Activated T-cell treated with anti-CD3 and anti-CD28 coated beads, Interleukin-2, amount 50 U/mL, for 24 hours (primary cell): ENCODE measurements around the gene IGFL3.
"Not testable (repeated sequence)": the region's sequence is repeated elsewhere in the genome, so short reads cannot be mapped to it uniquely, and the experiment has no call there.

Experiments
- DNase-seq: peaks from one replicate; pipeline ENCODE4 v3.0.0-alpha.2; 2020
- H3K27ac Mint-ChIP-seq: 2 replicates; pipeline ENCODE4 v1.8.0; 2020; ENCODE audit warnings: mild to moderate bottlenecking, mixed read lengths
- H3K27me3 Mint-ChIP-seq: 2 replicates; pipeline ENCODE4 v1.8.0; 2020; ENCODE audit warnings: mixed read lengths
- H3K36me3 Mint-ChIP-seq: 2 replicates; pipeline ENCODE4 v1.8.0; 2020; ENCODE audit warnings: low read depth, mixed read lengths
- H3K4me1 Mint-ChIP-seq: 2 replicates; pipeline ENCODE4 v1.8.0; 2020; ENCODE audit warnings: low read depth, mixed read lengths
- H3K4me3 Mint-ChIP-seq: 2 replicates; pipeline ENCODE4 v1.8.0; 2020; ENCODE audit warnings: mild to moderate bottlenecking, moderate library complexity, mixed read lengths
- H3K9me3 Mint-ChIP-seq: 2 replicates; pipeline ENCODE4 v1.8.0; 2020; ENCODE audit warnings: mixed read lengths

IGFL3 gene

DNA sequence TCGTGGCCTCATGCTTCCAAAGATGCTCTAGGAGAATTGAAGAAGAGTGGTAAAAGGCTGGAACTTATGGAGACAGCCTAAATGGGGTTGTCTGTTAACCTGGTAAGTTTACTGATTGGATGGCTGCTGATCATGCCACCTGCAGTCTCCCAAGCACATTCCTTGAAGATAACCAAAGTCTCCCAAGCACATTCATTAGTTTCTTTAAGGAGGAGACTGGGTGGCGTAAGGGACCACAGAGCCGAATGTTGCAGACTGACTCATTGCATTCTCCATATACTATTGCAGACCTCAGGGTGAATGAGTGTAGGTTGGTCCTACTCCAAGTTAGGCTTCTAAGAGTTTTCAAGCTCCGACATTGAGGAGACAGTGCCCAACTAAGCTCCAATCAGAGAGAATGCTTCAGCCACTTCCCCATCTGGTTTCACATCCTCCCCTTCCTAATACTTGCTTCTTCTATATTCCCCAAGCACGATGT lies at the start of gene IGFL3:
Gene IGFL3 (minus strand): TSS at position 51 of the 478 bp plus-strand sequence. CDS start 39 bp downstream, at position 12.
- H3K4me1 Mint-ChIP-seq, result no peaks in the 10 kb centered on the region
- no peak within 1 kb of the TSS for H3K27ac Mint-ChIP-seq
- H3K4me3 Mint-ChIP-seq, result no peak within 1 kb of the TSS
- no peaks in the 10 kb centered on the region for H3K9me3 Mint-ChIP-seq
- peaks cover 68% of the 10 kb centered on the region for H3K27me3 Mint-ChIP-seq
- no peak for DNase-seq
- H3K36me3 Mint-ChIP-seq, result no peaks in the 10 kb centered on the region

DNA sequence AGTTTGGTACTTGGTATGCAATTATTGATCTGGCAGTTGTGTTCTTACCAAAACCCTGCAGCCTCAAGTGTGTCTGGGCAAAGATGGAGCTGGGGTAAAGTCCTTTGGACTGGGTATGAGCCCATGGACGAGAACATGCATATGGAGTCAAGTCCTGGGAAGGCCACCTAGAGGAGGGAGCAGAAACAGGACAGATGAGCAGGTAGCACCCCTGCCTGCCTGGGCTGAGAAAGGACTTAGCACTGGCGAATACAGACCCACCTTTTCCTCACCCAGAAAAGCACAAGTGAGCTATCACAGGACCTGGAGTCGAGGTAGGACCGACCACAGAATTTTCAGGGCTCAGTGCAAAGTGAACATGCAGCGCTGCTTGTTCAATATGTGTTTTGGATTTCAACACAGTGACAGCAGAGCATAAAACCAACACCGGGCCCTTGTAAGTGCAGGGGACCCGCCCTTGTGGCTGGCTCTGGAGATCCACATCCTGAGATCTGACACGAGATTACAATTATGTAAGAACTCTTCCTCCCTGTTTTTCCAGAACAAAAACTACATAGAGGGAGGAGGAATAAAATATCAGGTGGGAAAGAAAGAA lies 49.5 kb upstream of the IGFL3 start:
- peaks cover 2% of the 10 kb centered on the region for H3K4me1 Mint-ChIP-seq
- peaks cover 9% of the 10 kb centered on the region for H3K9me3 Mint-ChIP-seq
- H3K4me3 Mint-ChIP-seq, result no peak overlapping the region
- H3K27me3 Mint-ChIP-seq, result peaks cover 77% of the 10 kb centered on the region
- H3K36me3 Mint-ChIP-seq, result no peaks in the 10 kb centered on the region
- H3K27ac Mint-ChIP-seq, result no peak overlapping the region
- DNase-seq, result no peak

DNA sequence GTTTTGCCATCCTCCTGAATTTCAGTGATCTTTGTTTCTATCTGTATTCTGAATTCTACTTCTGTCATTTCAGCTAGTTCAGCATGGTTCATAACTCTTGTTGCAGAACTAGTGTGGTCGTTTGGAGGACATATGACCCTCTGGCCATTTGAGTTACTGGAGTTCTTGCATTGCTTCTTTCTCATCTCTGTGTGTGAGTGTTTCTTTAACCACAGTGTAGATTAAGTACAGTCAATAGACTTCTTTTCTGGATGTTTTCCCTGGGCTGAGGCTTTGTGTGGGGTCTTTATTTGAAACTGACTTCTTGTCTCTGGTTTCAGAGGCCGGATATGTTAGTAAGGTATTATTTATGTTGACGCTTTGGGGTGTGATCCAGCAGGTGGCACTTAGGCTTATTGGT lies 38.2 kb upstream of the IGFL3 start:
- Mint-ChIP-seq H3K27me3 (peaks cover 88% of the 10 kb centered on the region), H3K4me3 (no peak overlapping the region), H3K36me3 (no peaks in the 10 kb centered on the region), H3K27ac (no peak overlapping the region), H3K9me3 (peaks cover 17% of the 10 kb centered on the region), H3K4me1 (no peaks in the 10 kb centered on the region)
- DNase-seq, result no peak

DNA sequence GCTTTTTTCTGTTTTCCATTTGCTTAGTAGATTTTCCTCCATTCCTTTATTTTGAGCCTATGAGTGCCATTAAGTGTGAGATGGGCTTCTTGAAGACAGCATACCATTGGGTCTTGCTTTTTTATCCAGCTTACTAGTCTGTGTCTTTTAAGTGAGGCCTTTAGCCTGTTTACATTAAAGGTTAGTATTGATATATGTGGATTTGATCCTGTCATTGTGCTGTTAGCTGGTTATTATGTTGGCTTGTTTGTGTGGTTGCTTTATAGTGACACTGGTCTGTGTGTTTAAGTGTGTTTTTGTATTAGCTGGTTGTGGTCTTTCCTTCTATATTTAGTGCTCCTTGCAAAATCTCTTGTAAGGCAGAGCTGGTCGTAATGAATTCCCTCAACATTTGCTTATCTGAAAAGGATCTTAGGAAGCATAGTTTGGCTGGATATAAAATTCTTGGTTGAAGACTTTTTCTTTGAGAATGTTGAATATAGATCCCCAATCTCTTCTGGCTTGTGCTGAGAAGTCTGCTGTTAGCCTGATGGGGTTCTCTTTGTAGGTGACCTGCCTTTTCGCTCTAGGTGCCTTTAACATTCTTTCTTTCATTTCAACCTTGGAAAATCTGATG lies 37.3 kb upstream of the IGFL3 start:
- H3K36me3 Mint-ChIP-seq, DNase-seq, H3K4me3 Mint-ChIP-seq, H3K4me1 Mint-ChIP-seq, H3K27ac Mint-ChIP-seq: not testable (repeated sequence)
- Mint-ChIP-seq H3K9me3 (peaks cover 17% of the 10 kb centered on the region), H3K27me3 (peaks cover 88% of the 10 kb centered on the region)

DNA sequence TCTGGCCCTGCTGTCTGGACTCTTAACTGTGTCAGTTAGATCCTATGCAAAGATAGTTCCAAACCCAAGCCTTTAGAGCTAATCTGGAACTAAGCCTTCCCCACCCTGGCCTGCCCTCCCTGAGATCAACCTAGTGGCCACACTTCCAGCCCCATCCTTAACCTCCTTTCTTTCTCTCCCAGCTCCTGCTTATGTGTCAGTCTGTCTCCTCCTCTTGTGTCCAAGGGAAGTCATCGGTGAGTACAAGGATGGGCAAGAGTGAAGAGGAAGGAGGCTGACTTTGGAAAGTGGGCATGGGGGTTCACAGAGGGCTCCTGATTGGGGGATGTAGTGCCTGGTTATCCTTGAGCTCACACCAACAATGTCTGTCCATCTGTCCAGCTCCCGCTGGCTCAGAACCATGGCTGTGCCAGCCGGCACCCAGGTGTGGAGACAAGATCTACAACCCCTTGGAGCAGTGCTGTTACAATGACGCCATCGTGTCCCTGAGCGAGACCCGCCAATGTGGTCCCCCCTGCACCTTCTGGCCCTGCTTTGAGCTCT lies 35.8 kb upstream of the IGFL3 start:
- Mint-ChIP-seq H3K36me3 (no peaks in the 10 kb centered on the region), H3K4me1 (no peaks in the 10 kb centered on the region), H3K27me3 (peaks cover 83% of the 10 kb centered on the region), H3K27ac (no peak overlapping the region), H3K4me3 (no peak overlapping the region), H3K9me3 (peaks cover 17% of the 10 kb centered on the region)
- no peak for DNase-seq

DNA sequence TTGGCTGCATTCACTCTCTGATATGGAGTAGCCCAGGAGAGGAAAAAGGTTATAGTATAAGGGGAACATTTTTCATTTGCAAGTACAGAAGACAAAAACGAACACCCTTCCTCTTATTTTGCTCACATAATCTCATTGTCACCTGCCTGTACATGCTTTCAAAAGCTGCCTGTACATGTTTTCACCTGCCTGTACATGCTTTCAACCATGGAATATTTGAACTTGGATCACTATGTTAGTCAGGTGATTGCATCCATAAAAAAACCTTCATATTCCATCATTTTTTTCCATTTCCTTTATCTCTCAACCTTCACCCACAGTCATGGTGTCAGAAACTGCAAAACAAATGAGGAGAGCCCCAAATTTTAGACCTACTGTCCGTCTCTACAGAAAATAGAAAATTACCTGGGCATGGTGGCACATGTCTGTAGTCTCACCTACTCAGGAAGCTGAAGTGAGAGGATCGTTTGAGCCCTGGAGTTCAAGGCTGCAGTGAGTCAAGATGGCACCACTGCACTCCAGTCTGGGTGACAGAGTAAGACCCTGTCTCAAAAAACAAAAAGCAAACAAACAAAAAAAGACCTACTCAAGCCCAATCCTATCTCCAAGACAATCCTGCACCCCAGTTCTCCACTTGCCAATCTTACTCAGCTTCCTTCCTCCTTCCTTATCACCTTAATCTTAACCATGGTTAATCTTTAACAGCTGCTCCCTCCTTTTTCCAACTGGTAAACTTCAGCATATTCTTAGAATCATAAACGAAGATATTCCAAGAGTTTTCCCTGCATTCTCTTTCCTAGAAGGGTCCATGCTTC lies 35.1 kb upstream of the IGFL3 start:
- Mint-ChIP-seq H3K4me1 (no peaks in the 10 kb centered on the region), H3K9me3 (peaks cover 17% of the 10 kb centered on the region), H3K36me3 (no peaks in the 10 kb centered on the region), H3K27me3 (peaks cover 82% of the 10 kb centered on the region), H3K27ac (no peak overlapping the region), H3K4me3 (no peak overlapping the region)
- DNase-seq, result no peak

DNA sequence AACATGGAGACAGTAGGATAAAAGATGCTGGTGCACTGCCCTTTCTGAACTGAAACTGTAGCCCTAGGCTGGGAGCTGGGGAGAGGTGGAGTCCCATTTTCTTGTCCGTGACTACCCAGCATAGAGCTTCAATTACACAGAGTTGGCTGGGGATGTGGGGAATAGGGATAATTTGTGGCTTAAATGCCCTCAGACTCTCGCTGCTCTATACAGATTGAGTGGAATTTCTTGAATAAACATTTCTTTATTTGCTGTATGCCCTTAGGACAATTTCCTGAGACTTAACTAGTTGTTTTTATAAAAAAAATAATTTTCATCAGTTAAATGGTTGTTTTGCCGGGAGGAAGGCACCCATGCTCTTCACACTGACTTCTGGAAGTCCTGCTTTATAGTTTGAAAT lies 30.7 kb upstream of the IGFL3 start:
- Mint-ChIP-seq H3K4me1 (no peaks in the 10 kb centered on the region), H3K4me3 (no peak overlapping the region), H3K9me3 (no peaks in the 10 kb centered on the region), H3K27me3 (peaks cover 80% of the 10 kb centered on the region), H3K27ac (no peak overlapping the region), H3K36me3 (no peaks in the 10 kb centered on the region)
- no peak for DNase-seq

DNA sequence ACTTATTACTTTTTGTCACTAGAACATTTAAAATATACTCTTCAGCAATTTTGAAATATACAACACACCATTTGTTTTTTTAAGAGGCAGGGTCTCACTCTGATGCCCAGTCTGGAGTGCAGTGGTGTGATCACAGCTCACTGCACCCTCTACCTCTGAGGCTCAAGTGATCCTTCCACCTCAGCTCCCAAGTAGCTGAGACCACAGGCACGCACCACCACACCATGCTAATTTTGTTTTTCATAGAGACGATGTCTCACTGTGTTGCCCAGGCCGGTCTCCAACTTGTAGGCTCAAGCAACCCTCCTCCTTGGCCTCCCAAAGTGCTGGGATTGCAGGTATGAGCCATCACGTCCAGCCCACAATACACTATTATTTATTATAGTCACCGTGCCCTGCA lies 26.1 kb upstream of the IGFL3 start:
- H3K36me3 Mint-ChIP-seq, result no peaks in the 10 kb centered on the region
- H3K27me3 Mint-ChIP-seq, result peaks cover 82% of the 10 kb centered on the region
- no peak overlapping the region for H3K4me3 Mint-ChIP-seq
- H3K27ac Mint-ChIP-seq, result no peak overlapping the region
- no peaks in the 10 kb centered on the region for H3K9me3 Mint-ChIP-seq
- DNase-seq, result no peak
- peaks cover 20% of the 10 kb centered on the region for H3K4me1 Mint-ChIP-seq

DNA sequence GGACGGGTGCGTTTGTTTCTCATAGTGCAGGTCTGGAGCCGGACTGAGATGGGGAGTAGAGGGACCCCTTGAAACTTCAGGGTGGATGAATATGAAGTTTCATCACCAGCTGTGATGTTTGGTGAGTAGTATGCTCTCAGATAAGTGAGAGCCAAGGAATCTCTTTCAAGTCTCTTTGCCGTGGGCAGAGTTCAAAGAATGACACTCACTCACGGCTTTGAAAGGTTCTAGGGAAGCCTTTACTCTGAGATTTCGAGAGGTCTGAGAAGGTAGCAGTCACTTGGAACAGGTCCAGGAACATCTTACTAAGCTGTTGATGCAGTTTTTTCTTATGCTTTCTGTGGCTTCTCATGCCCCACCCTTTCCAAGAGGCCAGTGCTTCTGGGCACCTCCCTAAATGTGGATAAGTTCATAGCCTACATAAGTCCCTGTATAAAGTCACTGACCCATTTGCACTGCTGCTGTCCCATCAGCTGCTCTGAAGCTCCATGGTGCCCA lies 23.4 kb upstream of the IGFL3 start, which contains the start of gene IGFL2:
Gene IGFL2 (plus strand): TSS at position 448 of the 498 bp plus-strand sequence. CDS start 41 bp downstream, at position 489.
- no peak for DNase-seq
- Mint-ChIP-seq H3K27ac (no peak within 1 kb of the TSS), H3K36me3 (no peaks in the 10 kb centered on the region), H3K4me3 (no peak within 1 kb of the TSS), H3K4me1 (peaks cover 20% of the 10 kb centered on the region), H3K9me3 (no peaks in the 10 kb centered on the region), H3K27me3 (peaks cover 74% of the 10 kb centered on the region)

DNA sequence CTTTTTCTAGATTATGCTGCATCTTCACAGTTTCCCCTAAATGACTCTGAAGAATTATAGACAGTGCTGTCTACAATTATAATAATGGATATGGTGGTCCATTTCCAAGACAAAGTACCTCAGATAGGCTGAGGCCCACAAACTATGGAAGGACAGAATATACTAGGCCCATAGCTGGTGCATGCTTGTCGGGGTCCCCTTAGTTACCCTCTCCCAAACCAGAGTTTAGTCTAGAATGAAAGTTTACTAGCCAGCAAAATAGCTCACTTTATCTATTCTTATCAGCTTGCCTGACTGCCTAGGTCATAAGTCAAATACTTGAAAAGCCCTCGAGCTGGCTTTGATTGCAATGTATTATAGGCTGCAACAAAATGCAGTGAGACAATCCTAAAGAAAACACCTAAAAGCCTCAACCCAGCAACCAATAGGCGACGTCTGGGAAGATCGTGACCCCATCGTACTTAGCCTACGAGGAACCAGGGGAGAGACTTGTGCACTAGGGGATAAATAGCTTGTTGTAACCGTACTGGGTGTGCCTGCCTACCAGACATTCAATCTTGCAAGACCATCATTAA lies 22.8 kb upstream of the IGFL3 start:
- H3K27me3 Mint-ChIP-seq, result peaks cover 69% of the 10 kb centered on the region
- H3K4me1 Mint-ChIP-seq, result peaks cover 20% of the 10 kb centered on the region
- no peak for DNase-seq
- no peak overlapping the region for H3K4me3 Mint-ChIP-seq
- H3K27ac Mint-ChIP-seq, result no peak overlapping the region
- no peaks in the 10 kb centered on the region for H3K36me3 Mint-ChIP-seq
- no peaks in the 10 kb centered on the region for H3K9me3 Mint-ChIP-seq

DNA sequence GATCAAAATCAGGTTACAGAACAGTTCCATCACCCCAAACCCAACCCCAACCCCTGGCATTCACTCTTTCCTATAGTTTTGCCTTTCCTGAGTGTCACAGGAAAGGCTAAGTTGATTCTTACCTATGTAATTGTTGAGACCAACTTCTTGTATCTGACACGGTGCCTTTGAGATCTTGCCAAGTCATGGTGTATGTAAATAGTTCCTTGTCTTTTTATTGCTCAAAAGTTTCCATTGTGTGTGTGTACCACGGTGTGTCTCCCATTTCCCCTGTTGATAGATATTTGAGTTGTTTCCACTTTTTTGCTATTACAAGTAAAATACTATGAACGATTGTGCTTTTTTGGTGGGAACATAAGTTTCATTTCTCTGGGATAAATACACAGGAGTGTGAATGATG lies 20.3 kb upstream of the IGFL3 start:
- Mint-ChIP-seq H3K27me3 (peaks cover 63% of the 10 kb centered on the region), H3K4me3 (no peak overlapping the region), H3K9me3 (no peaks in the 10 kb centered on the region), H3K4me1 (peaks cover 20% of the 10 kb centered on the region), H3K27ac (no peak overlapping the region), H3K36me3 (no peaks in the 10 kb centered on the region)
- DNase-seq, result no peak

DNA sequence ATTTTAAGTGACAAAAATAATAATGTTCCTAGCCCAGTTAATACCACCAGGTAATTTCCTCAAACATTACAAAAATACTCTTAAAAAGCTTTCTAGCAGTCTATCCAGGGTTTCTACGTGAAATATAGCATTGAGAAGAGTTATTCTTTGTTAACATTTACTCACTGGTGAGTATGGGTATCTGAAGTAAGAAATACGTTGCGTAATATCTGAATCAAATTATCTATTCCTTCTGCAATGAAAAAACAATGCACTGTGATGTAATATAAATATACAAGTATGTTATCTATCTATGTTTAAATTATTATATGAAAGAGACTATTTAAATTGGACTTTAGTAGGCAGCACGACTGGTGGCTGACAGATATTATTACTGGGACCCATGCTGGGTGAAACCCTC lies 17.8 kb upstream of the IGFL3 start:
- Mint-ChIP-seq H3K4me3 (no peak overlapping the region), H3K9me3 (no peaks in the 10 kb centered on the region), H3K27ac (no peak overlapping the region), H3K36me3 (no peaks in the 10 kb centered on the region), H3K27me3 (peaks cover 61% of the 10 kb centered on the region), H3K4me1 (peaks cover 6% of the 10 kb centered on the region)
- DNase-seq, result no peak

DNA sequence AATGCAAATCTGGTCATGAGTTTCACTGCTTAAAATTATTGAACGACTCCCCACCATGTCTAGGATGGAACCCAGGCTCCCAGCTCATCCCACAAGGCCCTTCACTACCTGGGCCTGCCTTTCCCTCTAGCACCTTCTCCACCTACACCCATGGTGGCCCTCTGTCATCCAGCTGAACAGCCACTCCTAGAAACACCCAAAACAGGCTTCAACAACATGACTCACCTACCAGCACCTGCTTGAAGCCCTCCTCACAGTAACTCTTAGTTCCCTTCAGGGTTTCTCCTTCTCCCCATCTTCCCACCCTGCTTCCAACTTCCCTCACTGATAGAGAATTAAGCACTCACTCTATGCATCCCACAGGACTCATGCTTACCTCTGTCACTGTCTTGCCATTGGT lies 16.9 kb upstream of the IGFL3 start:
- Mint-ChIP-seq H3K27ac (no peak overlapping the region), H3K9me3 (no peaks in the 10 kb centered on the region), H3K36me3 (no peaks in the 10 kb centered on the region), H3K4me3 (no peak overlapping the region), H3K4me1 (peaks cover 2% of the 10 kb centered on the region), H3K27me3 (peaks cover 60% of the 10 kb centered on the region)
- no peak for DNase-seq

DNA sequence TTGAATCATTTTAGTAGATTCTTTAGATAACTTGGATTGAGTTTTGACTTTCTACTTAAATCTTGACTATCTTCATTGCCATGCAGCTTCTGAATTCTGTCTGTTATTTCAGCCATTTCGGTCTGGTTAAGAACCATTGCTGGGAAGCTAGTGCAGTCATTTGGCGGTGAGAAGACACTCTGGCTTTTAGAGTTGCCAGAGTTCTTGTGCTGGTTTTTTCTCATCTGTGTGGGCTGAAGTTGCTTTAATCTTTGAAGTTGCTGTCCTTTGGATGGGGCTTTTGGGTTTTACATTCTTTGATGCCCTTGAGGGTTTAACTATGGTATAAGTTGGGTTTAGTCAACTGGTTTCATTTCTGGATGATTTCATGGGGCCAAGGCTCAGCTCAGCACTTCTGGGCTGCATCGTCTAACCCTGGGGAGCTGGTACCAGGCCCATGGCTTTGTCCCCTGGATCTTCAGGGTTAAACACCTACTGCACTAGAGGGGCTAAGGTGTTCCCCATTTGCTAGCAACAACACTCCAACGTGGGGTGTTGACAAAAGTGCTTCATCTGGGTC lies 13.5 kb upstream of the IGFL3 start:
- H3K27ac Mint-ChIP-seq, result no peak overlapping the region
- peaks cover 68% of the 10 kb centered on the region for H3K27me3 Mint-ChIP-seq
- H3K4me3 Mint-ChIP-seq, result no peak overlapping the region
- peaks cover 2% of the 10 kb centered on the region for H3K4me1 Mint-ChIP-seq
- H3K9me3 Mint-ChIP-seq, result no peaks in the 10 kb centered on the region
- no peaks in the 10 kb centered on the region for H3K36me3 Mint-ChIP-seq
- no peak for DNase-seq
